HepG2 (cell line): ENCODE data around the gene TRIM28. TPM values are rescaled to one million over a fixed set of nuclear protein-coding genes. Genes with fewer than 3 reads are reported as not detected.
A peak's percentile ranks its signal among the peaks of the same experiment; 100 is the strongest.

Experiments used
- CEBPZ ChIP-seq: IDR thresholded peaks from 2 replicates; pipeline ENCODE4 v1.6.1; 2012; ENCODE audit warnings: low read length, improper control_type of control experiment
- HMGXB3 ChIP-seq: sonication (generic); formaldehyde crosslinking; IDR thresholded peaks from 2 replicates; pipeline ENCODE4 v1.4.0; 2020; ENCODE audit warnings: missing genetic modification reagents, borderline replicate concordance
- IRF1 ChIP-seq: sonication (generic); formaldehyde crosslinking; IDR thresholded peaks from 2 replicates; pipeline ENCODE4 v1.4.0; 2020; ENCODE audit warnings: low read depth, mild to moderate bottlenecking, missing genetic modification reagents
- MTF2 ChIP-seq: sonication (generic); formaldehyde crosslinking; IDR thresholded peaks from 2 replicates; pipeline ENCODE4 v1.5.0; 2020; ENCODE audit warnings: missing genetic modification reagents, borderline replicate concordance
- SOX6 ChIP-seq, 2 experiments: fragments of 450-650 bp in 1 of 2; sonication (generic) in 1 of 2; formaldehyde crosslinking in 1 of 2; IDR thresholded peaks; 2 replicates each; pipeline versions ENCODE4 v1.4.0 to v1.6.1; 2017 to 2020; ENCODE audit warnings: antibody characterized with exemption in 1 of 2, mild to moderate bottlenecking in 1 of 2, missing genetic modification reagents in 1 of 2
- UBTF ChIP-seq: sonication (generic); formaldehyde crosslinking; IDR thresholded peaks from 2 replicates; pipeline ENCODE4 v1.4.0; 2020; ENCODE audit warnings: mild to moderate bottlenecking, missing genetic modification reagents
- ZSCAN25 ChIP-seq: sonication (generic); formaldehyde crosslinking; IDR thresholded peaks from 2 replicates; pipeline ENCODE4 v1.8.0; 2022; ENCODE audit warnings: mild to moderate bottlenecking, missing genetic modification reagents
- polyA plus RNA-seq, 8 experiments: library from polyadenylated mRNA; depleted of rRNA in 3 of 8; stranded (reverse) in 7 of 8; unstranded in 1 of 8; fragments of >200 nt; fragmentation: Illumina TruSeq in 4 of 8; extraction: Trizol in 4 of 8; gene quantifications; 2 replicates each; pipeline versions ENCODE4 v1.2.1 to v1.2.3, GENCODE V29; 2011 to 2016; ENCODE audit warnings: low read depth in 4 of 8, missing spikeins in 1 of 8, mixed read lengths in 1 of 8; ENCODE audit not compliant: insufficient read depth in 1 of 8
- total RNA-seq, 5 experiments: library from RNA; depleted of rRNA; stranded (reverse); fragments of >200 nt; fragmentation: Illumina TruSeq; extraction: Trizol; gene quantifications; 2 replicates each; pipeline ENCODE4 v1.2.3, GENCODE V29; 2016; ENCODE audit warnings: low read depth in 1 of 5
- TF ChIP-seq, protein P1 (sequence below): sonication (generic); formaldehyde crosslinking; IDR thresholded peaks from 2 replicates; pipeline ENCODE4 v1.4.0; 2020; ENCODE audit warnings: missing genetic modification reagents
- TF ChIP-seq, protein P2 (sequence below): sonication (generic); formaldehyde crosslinking; IDR thresholded peaks from 2 replicates; pipeline ENCODE4 v1.8.0; 2022; ENCODE audit warnings: mild to moderate bottlenecking, missing genetic modification reagents

TRIM28 gene
- total and polyA plus RNA-seq, 2 of the 13 experiments (the other 11 are each of a cell fraction or from before 2014, with no cell fraction given) = 361 to 439 TPM

DNA sequence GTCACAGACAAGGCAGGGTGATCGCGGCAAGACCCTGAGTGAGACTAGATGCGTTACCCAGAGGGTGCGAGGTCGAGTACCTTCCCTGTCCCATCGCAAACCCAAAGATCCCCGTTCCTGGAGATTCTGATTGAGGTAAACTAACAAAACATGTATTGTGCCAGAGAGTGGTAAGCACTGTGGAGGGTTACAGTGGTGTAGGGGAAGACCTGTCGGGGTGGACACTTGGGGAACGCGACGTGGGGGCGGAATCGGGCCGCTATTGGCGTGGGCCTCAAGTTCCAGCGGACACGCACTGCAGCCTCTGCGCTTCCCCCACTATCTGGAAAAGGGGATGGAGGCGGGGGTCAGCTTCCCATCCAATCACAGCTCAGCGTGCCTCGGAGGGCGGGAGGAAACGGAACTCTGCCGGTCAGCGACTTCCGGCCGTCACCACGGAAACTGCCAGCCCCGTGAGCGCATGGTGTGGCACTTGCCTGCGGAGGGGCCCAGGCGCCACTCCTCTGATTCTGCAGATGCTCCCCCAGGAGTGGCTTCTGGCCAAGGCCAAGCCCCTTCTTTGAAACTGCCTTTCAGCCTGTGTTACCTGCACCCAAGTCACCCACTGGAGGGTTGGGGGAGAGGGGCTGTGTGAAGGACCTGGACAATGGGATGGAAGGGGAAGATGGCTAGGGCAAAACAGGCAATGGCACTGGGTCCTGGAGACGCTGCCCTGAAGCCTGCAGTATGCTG, 15.6 kb downstream of the TRIM28 start (continued):
- TF ChIP-seq UBTF (CRISPR knock-in tag) (peak; percentile 54; the same call in 1 of the 2 replicates), IRF1 (CRISPR knock-in tag) (no peak), ZSCAN25 (CRISPR knock-in tag) (0 out of 2 replicates have a peak, but pooled peaks have one; percentile 43), CEBPZ (no peak), MTF2 (no peak; the same call in 1 of the 2 replicates), SOX6 (IDR thresholded peaks at IDR 0.05) (no peak), SOX6 (CRISPR knock-in tag; IDR thresholded peaks at IDR 0.05) (0 out of 2 replicates have a peak, but pooled peaks have one; percentile 34), HMGXB3 (CRISPR knock-in tag) (peak; percentile 46; the same call in 1 of the 2 replicates)
- TF ChIP-seq, protein P1, sequence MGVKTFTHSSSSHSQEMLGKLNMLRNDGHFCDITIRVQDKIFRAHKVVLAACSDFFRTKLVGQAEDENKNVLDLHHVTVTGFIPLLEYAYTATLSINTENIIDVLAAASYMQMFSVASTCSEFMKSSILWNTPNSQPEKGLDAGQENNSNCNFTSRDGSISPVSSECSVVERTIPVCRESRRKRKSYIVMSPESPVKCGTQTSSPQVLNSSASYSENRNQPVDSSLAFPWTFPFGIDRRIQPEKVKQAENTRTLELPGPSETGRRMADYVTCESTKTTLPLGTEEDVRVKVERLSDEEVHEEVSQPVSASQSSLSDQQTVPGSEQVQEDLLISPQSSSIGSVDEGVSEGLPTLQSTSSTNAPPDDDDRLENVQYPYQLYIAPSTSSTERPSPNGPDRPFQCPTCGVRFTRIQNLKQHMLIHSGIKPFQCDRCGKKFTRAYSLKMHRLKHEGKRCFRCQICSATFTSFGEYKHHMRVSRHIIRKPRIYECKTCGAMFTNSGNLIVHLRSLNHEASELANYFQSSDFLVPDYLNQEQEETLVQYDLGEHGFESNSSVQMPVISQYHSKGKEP (CRISPR knock-in tag) = 0 out of 2 replicates have a peak, but pooled peaks have one; percentile 30
- TF ChIP-seq, protein P2, sequence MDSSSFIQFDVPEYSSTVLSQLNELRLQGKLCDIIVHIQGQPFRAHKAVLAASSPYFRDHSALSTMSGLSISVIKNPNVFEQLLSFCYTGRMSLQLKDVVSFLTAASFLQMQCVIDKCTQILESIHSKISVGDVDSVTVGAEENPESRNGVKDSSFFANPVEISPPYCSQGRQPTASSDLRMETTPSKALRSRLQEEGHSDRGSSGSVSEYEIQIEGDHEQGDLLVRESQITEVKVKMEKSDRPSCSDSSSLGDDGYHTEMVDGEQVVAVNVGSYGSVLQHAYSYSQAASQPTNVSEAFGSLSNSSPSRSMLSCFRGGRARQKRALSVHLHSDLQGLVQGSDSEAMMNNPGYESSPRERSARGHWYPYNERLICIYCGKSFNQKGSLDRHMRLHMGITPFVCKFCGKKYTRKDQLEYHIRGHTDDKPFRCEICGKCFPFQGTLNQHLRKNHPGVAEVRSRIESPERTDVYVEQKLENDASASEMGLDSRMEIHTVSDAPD (CRISPR knock-in tag) = peak; percentile 19; the same call in 1 of the 2 replicates
